Embryonic facial prominence (tissue), 1 donor: ENCODE results near the gene LTBP4.
A peak's percentile ranks its signal among the peaks of the same experiment; 100 is the strongest.

ENCODE experiments used
- DNase-seq: peaks from one replicate; pipeline ENCODE4 v3.0.0-alpha.2; 2016; ENCODE audit errors: extremely low spot score

Gene LTBP4

DNA sequence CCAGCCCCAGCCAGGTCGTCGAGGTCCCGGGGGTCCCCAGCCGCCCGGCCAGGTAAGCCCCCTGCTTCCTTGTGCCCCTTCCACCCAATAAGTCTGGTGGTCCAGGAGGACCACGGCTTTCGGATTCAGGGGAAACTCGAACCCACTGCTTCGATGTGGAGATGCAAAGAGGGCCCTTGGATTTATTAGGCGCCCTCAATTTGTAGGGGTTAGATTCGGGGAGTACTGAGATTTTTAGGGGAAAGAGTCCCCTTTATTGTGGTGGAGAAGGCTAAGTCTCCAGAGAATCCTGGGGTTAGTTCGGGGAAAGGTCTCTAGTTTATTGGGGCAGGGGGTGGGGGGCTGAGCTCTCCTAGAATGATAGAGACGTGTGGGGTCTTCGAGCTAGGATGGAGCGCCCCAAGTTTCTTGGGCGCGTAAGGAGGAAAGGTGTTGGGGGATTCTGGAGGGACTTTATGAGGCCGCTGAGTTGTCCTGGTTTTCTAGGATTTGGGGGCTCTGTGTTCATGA, 3.8 kb upstream of the LTBP4 start:
- no peak for DNase-seq

DNA sequence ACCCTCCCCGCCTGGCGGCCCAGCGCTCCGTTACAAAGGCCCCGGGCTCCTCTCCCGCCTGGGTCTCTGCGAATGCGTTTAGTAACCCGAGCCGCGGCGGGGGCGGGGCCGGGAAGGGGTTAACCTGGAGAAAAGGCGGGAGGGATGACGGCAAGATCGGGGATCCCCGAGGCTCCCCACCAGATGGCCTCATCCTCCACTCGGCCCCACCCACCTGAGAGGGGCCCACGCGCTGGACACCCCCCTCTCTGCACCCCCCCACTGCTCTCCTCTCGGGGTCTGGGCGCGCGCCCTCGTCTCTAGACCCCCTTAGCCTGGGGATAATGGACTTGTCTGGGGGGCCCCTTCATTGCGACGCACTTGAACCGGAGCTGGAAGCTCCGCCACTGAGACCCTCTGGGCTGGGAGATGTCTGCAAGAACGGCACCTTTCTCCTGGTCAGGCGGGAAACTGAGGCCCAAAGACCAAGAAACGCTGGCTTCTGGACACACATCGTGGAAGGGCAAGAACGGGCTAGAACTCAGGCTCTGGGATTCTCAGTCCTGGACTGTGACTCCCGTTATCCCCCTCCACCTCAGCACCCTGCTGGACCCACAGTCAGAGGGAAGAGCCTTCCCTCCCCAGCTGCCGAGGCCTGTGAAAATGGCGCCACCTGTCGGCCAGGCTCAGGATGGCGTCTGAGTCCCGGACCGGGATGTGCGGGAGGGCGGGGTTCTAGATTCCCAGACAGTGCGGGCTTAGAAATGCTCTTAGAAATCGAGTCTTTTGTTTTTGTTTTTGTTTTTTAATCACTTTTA, 2.9 kb upstream of the LTBP4 start:
- DNase-seq: peak; percentile 77

DNA sequence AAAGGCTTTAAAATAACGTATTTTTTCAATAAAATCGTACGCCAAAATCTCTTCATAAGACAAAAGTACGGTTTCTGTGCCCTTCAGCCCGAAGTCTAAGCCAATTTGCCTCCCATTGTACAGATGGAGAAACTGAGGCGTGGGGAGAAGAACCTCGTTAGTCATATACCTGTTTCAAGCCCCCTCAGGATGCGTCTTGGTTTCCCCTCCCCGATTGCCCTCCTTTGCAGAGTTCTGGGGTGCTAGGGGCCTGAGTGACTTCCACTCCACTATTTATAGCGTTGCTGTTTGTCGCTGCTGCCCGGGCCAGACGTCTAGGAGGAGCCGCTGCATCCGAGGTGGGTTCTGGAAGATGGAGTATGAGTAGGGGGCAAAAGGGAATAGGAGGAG, 2.3 kb upstream of the LTBP4 start:
- DNase-seq: no peak

DNA sequence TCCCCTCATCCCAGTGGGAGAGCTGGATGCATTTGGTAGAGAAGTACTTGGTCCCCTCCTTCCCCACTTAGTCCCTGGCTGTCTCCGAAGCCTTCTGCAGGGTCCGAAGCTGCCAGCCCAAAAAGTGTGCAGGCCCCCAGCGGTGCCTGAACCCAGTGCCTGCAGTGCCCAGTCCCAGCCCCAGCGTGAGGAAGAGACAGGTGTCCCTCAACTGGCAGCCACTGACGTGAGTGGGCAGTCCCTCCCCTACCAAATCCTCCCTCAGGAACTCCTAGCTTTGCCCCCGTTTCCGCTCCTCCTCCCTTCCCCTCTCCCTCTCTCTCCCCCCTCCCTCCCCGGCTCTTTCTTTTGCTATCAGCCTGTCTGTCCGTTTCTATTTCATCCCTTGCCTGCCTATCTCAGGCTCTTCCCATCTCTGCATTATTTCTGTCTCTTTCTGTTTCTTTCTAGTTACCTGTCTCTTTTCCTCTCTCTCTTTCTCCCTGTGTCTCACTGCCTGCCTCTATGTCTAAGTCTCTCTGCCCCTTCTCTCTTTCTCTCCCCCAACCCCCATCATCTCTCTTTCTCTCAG, 1.8 kb upstream of the LTBP4 start:
- no peak for DNase-seq

DNA sequence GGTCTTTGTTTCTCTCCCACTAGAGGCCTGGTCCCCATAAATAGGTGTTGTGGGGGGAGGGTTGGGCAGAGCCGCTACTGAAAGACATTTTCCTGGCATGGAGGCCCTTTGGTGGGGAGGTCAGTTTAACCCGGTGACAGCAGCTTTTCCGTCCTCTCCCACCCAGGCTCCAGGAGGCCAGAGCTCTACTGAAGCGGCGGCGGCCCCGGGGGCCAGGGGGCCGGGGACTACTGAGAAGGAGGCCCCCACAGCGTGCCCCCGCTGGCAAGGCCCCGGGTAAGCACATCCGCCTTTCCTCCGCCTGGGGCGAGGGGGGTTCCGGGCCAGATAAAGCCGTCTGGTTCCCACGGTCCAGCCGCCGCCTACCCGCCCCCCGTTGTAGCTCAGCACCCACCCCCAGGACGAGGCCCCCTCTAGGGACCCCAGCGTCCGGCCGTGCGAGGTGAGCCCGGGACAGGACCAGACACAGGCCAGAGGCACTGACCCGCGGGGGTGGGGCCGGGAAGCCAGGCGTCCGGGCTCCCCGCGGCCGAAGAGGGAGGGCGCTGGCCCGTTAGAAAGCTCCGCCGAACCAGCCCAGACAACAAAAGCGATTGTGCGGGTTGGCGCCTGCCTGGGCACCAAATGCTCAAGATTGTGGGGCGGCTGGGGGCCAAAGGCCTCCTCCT, 1.1 kb upstream of the LTBP4 start:
- DNase-seq: no peak

DNA sequence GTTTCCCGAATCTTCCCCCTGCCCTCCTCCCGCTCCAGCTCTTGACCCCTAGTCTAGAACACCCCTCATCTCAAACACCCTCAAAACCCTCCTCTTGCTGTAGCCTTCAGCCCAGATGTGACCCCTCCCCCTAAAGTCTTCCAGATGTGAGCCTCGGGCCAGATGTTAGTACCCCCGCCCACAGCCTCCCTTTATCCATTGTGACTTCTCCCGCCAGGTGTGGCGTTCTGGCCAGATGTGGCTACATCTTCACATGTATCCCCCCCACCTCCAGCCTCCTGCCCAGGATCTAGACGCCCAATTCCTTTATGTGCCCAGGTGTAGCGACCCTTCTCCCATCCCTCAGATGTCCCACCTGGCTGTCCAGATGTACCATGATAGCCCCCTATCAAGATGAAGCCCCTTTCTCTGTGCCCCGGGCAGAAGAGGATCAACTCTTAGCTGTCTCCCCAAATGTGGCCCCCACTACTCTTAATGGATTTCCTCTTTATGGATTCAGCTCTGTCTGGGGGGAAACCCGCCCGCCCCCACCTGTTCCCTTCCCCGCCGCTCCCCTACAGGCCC, 517 bp upstream of the LTBP4 start:
- no peak for DNase-seq

DNA sequence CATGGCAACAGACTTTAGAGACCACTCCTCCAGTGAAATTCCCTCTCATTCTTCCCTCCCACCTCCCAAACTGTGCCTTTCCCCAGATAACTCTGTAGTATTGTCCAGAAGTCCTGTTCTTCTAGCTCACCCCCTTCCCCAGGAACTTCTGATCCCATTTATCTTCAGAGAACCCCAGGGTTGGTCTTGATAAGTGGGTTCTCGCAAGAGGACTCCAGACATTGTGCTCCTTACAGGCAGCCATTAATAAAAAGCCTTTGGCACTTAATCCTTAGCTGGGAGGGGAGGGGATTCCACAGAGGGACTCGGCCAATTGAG, 1.9 kb downstream of the LTBP4 start:
- no peak for DNase-seq

DNA sequence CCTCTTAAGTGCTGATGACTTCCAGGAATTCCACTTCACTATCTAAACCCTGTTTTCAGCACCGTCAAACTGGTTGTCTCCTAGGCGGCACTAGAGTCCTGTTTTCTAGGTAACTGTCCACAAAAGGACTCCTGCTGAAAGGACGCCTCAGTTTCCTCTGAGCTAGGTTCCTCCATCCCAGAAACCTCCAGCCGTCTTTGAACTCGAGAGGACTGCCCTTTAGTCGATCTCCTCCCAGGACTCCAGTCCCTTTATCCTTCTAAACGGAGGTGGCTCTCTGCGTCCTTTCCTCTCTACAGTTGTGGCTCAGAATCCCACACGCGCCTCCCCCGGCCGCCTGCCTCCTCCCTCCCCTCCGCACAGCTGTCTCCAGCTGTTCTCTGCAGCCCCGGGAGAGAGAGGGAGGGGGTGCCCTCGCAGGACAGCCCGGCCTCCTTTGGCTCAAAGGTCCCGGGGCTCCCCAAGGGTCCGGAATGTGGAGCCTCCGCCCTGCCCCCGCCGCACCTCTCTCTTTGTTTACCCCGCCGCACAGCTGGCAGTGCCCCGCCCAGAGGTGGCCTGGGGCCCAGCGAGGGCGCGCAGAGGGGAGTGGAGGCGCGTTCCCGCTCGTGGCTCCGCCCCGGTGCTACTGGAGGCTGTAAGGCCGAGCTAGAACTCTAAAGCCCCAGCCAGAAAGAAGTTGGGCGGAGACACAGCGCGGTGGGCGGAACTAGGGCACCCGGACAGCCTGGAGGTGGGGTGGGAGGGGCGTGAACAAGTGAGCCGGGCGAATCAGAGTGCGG, 2.4 kb downstream of the LTBP4 start:
- DNase-seq: peak; percentile 88

DNA sequence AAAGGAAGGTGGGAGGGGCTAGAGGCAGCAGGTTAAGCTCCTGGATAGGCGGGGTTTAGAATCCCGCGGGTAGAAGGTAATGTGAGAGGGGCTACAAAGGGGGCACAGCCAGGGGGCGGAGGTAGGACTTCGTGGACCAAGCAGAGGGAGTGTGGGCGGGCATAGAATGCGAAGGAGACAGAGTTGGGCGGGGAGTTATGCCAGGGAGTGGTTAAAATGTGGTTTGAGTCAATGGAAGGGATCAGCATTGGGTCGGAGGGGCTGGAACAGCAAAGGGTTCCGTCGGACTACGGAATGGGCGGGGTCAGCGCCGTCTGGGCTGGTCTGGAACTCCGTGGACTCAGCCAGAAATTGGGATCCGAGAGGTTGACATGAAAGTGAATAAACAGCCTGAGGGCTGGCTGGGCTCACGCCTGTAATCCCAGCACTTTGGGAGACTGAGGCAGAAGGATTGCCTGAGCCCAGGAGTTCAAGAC, 3.0 kb downstream of the LTBP4 start:
- DNase-seq: no peak

DNA sequence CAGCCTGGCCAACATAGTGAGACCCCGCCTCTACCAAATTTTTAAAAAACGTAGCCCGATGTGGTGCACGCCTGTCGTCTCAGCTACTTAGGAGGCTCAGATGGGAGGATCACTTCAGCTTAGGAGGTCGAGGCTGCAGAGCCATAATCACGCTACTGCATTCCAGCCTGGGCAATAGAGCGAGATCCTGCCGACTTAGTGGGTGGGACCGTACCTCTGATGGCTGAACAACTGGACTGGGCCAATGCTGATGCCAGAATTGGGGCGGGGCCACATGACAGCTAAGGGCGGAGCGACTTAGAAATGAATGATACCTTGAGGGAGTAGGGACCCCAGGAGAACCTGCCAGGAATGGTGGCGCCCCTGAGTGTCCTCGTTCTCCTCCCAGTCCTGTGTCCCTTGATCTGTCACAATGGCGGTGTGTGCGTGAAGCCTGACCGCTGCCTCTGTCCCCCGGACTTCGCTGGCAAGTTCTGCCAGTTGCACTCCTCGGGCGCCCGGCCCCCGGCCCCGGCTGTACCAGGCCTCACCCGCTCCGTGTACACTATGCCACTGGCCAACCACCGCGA, 3.6 kb downstream of the LTBP4 start:
- DNase-seq: no peak

DNA sequence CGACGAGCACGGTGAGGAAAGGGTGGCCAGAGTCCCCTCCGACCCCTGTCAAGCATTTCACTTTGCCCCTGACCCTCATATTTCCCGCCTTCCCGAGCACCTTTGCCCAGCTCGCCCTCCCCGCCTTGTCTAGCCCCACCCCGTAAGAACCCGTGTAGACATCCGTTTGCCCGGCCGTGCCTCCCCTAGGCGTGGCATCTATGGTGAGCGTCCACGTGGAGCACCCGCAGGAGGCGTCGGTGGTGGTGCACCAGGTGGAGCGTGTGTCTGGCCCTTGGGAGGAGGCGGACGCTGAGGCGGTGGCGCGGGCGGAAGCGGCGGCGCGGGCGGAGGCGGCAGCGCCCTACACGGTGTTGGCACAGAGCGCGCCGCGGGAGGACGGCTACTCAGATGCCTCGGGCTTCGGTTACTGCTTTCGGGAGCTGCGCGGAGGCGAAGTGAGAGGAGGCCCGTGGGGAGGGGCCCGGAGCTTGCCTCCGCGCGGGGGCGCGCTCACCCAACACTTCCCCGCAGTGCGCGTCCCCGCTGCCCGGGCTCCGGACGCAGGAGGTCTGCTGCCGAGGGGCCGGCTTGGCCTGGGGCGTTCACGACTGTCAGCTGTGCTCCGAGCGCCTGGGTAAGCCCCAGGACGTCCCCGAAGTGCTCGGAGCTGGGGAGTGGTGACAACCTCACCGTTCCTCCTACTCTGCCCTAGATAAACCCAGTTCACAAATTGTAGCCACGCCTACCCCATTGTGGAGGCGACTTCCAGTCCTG, 4.2 kb downstream of the LTBP4 start:
- no peak for DNase-seq

DNA sequence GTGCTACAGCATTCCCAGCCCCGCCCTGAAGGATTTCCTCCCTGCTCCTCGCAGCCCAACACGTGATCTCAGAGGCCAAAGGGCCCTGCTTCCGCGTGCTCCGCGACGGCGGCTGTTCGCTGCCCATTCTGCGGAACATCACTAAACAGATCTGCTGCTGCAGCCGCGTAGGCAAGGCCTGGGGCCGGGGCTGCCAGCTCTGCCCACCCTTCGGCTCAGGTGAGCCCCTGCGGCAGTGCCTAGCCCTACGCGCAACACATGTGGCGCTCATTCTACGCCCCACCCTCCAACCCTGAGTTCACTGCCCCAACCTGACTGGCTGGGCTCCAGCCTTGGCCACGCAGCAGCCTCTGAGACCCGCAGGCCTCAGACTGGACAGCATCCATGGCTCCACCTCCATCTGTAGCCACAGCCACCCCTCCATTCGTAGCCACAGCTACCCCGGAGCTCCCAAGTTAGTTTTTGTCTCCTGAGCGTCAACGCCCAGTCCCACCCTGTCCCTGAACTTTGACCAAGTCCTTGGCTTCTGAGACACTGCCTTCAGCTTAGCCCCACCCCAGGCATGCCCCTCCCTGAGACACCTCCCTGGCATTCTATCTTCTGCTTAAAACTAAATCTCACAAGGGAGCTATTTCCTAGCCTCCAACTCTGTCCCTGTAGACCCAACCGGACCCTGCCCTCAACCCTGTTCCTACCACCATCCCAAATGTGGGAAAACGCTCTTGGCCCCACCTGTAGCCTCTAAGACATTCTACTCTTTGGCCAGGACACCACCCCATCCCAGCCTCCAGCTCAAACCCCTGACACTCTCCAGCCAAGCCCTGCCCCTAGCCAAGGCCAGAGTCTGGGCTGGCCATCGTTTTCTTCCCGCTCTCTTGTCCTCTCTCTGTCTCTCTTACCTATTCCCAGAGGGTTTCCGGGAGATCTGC, 6.4 kb downstream of the LTBP4 start:
- DNase-seq: no peak

DNA sequence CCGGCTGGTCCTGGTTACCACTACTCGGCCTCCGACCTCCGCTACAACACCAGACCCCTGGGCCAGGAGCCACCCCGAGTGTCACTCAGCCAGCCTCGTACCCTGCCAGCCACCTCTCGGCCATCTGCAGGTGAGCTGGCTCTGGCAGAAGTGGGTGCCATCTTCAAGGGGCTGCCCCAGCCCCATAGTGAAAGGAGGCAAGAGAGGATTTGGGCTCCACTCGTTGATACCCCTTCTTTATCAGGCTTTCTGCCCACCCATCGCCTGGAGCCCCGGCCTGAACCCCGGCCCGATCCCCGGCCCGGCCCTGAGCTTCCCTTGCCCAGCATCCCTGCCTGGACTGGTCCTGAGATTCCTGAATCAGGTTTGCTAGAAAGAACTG, 7.1 kb downstream of the LTBP4 start:
- DNase-seq: no peak

DNA sequence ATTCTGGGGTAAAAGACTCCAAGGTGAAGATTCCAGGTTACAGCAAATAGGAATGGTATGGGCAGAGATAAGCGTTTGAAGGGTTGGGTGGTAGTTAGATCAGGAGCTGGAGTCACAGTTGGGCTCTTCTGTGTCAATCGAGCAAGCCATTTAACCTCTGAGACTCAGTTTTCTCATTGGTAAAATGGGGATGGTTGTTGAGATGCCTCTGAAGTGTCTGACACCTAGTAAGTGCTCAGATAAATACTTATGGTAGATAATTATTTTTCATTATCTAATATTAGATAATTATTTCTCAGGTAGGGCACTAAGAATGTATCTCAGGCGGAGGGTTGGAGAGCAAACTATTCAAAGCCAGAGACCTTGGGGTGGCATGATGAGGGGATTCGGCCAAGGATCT, 7.8 kb downstream of the LTBP4 start:
- DNase-seq: no peak

DNA sequence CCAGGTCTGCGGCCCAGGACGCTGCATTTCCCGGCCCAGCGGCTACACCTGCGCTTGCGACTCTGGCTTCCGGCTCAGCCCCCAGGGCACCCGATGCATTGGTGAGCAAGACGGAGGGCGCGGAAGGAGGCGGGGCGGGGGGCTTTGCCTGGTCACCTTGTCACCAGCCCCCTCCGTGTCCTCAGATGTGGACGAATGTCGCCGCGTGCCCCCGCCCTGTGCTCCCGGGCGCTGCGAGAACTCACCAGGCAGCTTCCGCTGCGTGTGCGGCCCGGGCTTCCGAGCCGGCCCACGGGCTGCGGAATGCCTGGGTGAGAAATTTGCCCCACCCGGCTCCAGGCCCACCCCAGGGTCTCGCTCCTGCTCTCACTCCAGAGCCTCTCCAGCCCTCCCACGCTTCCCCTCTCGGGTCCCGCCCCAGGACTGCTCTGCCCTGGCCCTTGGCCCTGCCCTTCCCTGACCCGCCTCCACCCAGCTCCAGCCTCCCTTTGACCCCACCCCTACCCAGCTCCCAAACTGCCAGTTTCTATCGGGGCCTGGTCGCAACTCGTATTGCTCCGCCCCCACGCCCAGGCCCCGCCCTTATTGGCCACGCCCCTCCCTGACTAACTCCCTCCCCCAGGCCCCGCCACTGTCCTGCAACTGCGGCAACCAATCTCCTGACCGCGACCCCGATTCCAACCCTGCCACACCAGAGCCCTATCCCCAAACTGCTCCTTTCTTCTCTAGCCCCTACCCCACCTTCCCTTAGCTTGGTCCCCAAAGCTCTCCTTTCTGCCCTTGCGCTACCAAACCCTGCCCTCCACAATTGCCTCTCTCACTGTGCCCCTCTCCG, 8.6 kb downstream of the LTBP4 start:
- DNase-seq: no peak

DNA sequence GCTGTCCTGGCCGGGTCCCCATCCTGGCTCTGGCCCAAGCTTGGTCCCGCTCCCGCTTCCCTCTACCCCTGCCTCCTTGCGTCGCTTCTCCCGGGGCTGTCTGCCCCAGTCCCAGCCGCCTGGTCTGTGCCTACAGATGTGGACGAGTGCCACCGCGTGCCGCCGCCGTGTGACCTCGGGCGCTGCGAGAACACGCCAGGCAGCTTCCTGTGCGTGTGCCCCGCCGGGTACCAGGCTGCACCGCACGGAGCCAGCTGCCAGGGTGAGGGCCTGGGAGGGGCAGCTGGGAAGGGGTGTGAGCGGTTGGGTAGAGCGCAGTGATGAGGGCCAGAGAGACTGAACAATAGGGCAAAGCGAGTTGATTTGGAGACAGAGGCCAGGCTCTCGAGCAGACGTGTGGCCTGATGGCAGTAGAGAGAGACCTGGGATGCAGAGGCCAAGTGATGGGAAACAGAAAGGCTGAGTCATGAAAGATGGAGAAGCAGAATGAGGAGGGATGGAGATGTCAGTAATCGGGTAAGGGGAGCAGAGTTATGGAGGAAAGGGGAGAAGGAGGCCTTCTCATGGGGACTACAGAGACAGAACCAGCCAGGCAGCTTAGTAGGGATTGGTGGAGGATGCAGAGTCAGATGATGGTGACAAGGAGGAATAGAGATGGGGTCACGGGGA, 9.4 kb downstream of the LTBP4 start:
- DNase-seq: no peak

DNA sequence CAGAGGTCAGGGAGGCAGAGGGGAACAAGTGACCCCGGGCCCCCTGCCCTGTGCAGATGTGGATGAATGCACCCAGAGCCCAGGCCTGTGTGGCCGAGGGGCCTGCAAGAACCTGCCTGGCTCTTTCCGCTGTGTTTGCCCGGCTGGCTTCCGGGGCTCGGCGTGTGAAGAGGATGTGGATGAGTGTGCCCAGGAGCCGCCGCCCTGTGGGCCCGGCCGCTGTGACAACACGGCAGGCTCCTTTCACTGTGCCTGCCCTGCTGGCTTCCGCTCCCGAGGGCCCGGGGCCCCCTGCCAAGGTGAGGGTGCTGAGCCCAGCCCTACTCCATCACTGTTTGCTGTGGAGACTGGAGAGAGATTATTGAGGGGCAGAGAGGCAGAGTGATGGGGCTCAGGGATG, 9.9 kb downstream of the LTBP4 start:
- DNase-seq: no peak
